Mesenteric fat pad (tissue), 1 donor: ENCODE data around the gene ENDOD1. TPM values are rescaled to one million over a fixed set of nuclear protein-coding genes. Genes with fewer than 3 reads are reported as not detected.

ENCODE experiments used
- DNase-seq: peaks from one replicate; pipeline ENCODE4 v3.0.0-alpha.2; 2020; ENCODE audit warnings: low spot score
- total RNA-seq: library from RNA; stranded (reverse); fragmentation: NEBNext Ultra II Directional; extraction: Animal tissue kit (Norgen Biotek cat#: 25700); gene quantifications from one replicate; pipeline ENCODE4 v1.2.1, GENCODE V29; 2021
- donor health status: DM: yes; HTN: yes; CAD: no.

Gene ENDOD1
- total RNA-seq, 1 donor from 2014 or later: 16.8 TPM

DNA sequence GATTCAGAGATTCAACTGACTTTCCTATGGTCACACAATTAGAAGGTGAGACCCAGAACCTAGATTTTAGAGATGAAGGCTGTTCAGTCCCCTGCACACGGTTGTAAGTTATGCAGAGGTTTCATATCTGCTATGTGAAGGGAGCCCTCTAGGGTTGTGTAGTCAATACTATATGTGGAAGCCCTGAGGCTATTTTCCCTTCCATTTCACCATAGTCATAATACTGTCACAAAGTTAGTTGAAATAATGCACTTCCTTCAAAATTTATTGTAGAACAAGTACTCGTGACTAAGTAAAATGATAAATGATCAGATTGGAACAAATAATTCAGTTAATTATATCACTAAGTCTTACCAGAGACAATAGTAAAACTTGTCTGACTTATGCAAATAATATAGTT is 48.8 kb downstream of the ENDOD1 start:
- no peak for DNase-seq

DNA sequence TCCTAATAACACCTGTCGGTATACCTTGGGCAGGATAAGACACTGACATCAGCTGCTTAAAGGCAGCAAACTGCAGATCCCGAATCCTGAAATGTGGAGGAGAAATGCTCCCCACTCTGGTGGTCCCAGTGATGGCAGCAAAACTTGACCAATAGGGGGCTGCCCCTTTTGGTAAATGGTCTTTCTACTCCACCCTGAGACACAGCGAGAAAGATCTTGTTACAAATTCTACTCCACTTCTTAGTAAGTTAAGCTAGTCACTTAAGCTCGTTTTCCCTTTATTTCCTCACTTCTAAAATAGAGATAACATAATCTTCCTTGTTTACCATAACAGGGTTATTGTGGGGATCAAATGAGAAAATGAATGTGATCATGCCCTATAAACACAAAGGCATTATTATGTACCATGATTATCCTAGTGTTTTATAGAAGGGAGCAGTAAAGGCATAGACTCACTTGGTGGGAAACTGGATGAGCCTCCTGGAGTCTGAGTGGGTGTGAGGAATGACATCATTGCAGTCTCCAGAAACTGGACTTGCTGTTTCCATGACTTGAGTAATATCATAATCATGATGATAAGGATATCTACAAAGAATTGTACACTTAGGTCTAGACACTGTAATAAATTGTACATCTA is 50.9 kb downstream of the ENDOD1 start:
- no peak for DNase-seq

DNA sequence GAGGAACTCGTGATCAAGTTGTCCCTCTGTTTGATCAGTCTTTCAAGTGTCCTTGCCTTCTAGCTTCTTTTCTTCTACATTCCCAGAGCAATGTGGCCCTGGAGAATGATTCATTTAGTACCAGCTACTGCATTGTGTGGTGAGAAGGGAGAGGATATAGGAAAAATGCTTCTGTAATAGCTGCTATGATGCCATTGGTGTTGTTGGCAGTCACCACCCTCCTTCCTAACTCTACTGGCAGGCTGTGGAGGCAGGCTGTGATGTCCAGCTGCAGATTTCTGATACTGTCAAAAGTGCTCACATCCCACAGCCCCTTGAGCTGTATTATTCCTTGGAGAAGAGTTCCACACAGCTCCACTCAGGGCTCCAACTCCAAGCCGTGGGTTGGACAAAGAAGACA is 52.8 kb downstream of the ENDOD1 start:
- DNase-seq: no peak

DNA sequence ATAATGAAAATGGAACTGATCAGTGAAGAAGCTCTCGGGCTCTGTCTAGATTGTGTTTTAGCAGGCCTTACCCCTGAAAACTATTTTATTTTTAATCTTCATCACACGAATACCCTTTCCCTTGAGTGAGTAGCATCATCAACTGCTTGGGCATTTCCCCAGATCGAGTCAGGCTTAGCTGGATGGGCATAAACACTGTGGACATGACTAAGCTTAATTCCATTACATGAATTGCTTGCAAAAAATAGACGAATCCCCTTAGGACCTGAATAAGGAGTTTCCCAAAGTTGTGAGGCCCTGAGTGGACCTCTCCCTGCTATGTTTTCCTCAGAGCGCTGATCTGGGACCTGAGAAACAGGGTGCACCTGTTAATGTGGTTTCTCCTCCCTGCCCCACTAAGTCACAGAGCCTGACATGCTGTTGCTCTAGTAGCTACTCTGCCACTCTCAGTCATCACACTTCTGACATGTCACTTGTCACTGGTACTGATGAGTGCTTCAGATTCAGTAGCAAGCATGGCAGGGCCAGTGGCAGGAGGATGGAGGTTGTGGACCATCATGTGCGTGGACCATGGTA is 53.5 kb downstream of the ENDOD1 start:
- no peak for DNase-seq

DNA sequence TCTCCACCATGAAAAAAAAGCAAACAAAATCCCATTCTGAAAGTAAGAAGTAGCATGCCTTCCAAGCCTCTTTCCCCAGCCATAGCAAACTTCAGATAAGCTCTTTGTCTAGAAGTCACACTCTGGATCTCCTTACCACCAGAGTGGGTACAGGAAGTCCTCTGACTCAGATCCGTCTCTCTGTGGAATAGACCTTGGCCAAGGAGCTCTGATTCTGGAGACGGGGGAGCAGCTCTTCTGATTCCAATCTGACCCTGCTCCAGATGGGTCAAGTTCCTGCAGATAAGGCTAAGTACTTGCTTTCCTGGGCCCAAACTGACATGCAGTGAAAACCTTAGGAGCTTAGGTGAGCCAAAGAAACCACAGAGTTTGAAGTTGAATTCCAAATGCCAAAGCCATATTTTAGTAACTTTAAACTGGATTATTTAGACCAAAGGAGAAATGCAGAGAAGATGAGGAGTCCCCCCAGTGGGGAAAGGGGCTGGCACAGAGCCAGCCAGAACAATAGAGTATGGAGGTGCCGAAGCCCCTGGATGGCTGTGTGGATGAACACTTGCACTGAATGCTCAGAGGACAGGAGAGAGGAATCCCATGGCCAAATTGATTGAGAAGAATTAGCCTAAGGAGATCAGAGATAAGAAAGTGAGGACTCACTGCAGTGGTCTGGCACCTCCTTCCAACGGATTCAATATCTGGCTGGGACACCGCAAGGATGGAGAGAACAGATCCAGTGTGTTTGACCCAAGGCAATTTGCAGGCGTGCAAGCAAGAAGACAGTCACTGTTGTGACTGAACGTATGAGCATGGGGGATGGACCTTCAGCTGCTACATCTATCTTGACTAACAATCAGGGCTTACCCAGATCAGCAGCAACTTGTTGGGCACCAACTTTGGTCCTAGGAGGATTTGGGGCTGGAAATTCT is 54.9 kb downstream of the ENDOD1 start:
- no peak for DNase-seq

DNA sequence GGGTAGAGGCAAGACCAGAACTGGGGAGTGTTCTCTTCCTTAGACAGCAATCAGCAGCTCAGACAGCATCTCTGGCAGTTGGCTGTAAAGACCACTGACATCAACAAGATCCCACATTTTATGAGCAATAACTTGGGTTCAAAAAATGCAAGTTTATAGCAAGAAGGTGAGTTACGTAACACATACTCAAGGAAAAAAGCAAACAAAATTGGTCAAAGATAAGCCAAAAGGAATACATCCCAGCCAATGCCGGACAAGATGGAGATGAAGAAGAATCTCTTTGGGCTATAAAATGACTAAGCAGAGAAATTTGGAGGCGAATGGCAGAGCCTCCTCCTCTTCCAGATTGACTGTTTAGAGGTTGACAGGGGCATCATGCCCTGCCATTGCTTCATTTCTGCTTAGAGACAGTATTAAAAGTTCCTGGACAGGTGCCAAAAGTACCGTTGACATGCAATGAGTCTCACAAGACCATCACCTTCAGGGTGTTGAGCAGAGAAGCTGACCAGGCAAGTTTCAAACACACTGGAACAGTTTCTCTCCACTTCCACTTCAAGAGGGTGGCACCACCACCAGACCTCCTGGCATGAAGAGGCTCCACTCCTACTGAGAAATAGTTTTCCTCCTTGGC is 55.9 kb downstream of the ENDOD1 start:
- DNase-seq: no peak

- no peak for DNase-seq
These were observed 57.8 kb downstream of the ENDOD1 start for GRCh38 chr11:95147364-95147905.

- DNase-seq: no peak
These were observed 58.8 kb downstream of the ENDOD1 start for GRCh38 chr11:95148406-95148805.

GRCh38 chr11:95148938-95149337 is 59.3 kb downstream of the ENDOD1 start:
- no peak for DNase-seq

DNA sequence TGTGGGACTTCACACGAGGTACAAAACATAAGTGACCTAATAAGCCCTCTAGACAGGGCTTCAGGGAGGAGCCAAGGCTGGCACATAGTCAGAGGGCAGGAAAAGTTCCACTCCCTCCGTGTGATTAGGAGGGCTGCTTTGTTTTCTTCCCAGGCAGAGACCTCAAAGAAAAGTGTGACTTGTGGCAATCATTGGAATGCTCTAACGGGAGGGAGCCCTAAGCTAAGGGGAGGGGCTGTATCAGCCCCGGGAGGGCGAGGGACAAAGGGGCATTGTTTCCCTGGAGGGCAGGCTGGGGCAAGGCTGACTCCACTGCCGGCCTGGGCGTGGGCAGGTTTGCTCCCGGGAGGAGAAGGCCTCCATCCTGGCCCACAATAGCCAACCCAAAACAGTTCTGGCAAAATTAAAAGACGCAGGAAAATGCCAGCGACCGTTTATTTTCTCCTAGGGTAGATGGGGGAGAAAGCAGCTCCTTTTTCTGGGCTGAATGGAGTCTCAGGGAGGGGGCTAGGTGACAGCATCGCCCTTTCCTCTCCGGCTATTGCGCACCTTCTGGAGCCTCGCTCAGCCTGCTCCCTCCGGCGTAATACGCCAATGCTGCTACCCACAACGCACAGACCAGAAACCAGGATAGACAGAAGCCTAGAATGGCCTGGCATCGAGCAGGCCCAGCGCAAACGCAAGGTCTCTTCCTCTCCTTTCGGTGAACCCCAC is 60.2 kb downstream of the ENDOD1 start:
- DNase-seq: no peak

- DNase-seq: peak; percentile 94
These were observed 61.5 kb downstream of the ENDOD1 start for GRCh38 chr11:95150956-95151684.

- DNase-seq: no peak
These were observed 63.5 kb downstream of the ENDOD1 start for GRCh38 chr11:95152876-95153856.

DNA sequence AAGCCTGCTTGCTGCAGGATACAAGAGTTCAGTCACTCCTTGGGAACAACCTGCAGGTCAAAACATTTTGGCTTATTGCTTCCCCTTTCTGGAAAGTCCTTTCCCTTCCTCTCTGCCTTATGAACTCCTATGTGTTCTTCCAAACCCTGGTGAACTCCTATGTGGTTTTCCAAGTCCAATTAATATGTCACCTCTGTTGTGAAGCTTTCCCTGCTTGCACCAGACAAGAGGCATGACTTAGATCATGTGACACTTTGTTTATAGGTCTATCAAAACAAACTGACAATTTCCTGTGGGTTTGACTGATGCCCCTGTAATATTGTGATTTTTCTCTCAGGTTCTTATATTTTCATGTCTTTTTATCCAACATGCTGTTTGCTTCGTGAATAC is 64.2 kb downstream of the ENDOD1 start:
- no peak for DNase-seq

DNA sequence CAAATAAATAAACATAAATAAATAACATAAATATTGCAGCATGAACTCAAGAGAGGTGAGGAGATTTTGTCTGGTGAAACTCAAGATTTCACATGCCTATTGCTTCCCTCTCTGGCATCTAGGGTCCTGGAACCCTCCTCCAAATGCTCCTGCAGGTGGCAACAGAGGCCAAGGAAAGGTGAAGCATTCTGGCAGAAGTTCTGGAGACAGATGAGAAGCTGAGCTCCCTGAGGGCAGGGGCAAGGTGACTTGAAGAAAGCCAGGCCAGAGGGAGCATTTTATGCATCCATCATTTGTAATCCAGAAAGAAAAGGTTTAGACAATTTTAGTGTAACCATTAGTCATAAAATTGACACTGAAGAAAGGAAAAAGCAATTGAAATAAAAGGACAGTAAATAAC is 64.9 kb downstream of the ENDOD1 start:
- DNase-seq: no peak

- DNase-seq: no peak
These were observed 65.7 kb downstream of the ENDOD1 start for GRCh38 chr11:95155385-95155784.

DNA sequence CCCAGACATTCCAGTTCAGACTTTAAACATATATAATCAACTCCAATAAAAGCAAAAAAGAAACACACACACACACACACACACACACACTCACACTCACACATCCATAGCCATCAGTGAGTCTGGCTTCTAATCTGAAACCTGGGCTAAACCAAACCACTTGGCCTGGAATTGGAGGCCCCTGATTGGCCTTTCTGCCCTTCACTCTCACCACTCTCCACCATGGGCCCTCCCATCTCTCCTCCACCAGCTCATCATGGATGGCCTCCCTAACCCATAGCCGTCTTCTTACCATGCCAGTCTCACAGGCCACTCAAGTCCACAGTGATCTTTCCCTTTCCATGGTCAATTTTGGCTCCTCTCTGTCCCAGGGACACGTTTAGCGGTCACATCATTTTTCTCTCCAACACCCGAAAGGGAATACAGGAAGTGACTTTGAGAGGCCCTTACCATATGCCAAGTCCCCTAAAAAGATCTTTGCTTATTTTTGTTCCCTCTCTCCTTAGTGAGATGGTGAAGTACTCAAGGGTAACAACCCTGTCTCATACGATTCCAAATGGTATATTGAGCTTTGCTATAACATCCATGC is 66.6 kb downstream of the ENDOD1 start:
- no peak for DNase-seq

- DNase-seq: no peak
These were observed 67.4 kb downstream of the ENDOD1 start for GRCh38 chr11:95156916-95157541.

DNA sequence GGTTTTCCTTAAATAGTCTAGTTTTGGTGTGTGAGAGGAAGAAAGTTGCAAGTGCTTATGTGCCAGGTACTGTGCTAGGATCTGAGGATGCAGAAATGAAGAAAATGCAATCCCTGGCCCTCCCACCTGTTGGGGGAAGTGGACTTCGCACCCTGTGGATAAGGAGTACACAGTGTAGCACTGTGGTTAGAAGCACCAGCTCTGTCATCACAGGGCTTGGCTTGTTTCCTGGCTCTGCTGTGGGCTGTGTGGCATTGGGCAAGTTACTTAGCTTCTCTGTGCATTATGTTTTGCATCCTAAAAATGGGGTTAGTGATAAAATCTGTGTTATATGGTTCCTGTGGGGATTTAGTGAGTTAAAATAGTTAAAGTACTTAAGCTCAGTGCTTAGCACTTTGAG is 68.2 kb downstream of the ENDOD1 start:
- DNase-seq: no peak
